HG03280 (cell line): ENCODE measurements around the gene LZTS3.
"Not testable (repeated sequence)": the region's sequence is repeated elsewhere in the genome, so short reads cannot be mapped to it uniquely, and the experiment has no call there.

Source experiments
- ATAC-seq: cut with Tn5 transposase; IDR thresholded peaks from one replicate; pipeline ENCODE4 v1.9.1; 2021; ENCODE audit warnings: mild to moderate bottlenecking, moderate library complexity; ENCODE audit not compliant: unreplicated experiment

Gene LZTS3

GRCh38 chr20:3168829-3169590 lies 4.3 kb downstream of the LZTS3 start:
- no peak for ATAC-seq

- no peak for ATAC-seq
These were observed 5.1 kb downstream of the LZTS3 start for GRCh38 chr20:3168079-3168828.

DNA sequence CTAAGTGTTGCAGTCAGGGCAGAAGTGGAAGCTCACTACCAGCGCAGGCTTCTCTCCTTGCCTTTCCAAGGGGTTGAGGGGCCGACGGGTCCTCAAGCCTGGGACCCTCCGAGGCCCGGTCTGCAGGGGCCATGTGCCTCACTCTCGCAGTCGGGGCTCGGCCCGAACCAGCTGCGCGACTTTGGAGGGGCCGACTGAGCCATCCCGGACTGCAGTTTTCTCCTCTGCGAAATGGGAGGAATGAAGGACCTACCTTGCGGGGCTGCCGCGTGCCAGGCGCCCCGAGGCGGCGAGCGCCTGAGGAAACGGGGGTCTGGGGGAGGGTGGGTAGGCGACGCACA lies 5.6 kb downstream of the LZTS3 start:
- ATAC-seq, result no peak

DNA sequence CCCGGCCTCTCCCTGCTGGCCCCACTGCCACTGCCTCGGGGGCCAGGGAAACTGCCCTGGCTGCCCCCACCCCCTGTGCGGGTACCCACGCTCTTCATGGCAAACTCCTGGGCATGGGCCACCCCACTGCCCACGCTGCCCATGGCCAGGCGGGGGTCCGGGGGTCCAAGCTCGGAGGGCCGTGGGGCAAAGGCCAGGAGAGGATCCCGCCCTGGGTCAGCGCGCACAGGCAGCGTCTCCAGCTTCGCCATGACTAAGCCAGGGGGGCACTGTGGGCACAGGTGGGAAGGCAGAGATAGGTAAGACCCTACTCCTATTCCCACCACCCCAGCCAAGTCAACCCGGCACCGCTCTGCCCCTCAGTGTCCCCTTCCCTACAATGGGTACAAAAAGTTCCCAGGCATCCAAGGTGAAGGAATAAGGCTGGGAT lies 6.4 kb downstream of the LZTS3 start:
- no peak for ATAC-seq

DNA sequence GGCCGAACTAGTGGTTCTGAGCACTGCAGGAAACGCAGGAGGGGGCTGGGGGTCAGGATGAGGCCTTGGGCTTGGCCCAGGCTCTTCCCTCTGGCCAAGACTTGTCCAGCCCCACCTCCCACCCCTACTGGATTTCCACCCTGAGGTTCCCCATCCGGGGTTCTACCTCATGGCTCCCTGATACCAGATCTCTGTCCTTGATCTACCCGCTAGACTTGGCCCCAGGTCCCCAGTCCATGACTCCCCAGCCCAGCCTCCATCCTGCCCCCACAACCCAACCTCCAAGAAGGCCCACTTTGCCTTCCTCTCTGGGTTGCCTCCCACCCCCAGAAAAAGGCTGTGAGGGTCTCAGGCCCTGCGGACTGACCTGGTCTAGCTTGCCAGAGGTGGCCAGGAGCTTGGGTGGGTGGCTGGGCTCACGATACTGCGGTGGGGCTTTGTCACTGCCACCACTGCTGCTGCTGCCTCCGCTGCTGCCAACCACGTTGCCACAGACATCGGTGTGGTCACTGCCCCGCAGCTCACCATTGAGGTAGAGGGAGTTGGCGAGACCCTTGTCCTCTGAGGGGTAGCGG lies 6.9 kb downstream of the LZTS3 start:
- ATAC-seq, result no peak

DNA sequence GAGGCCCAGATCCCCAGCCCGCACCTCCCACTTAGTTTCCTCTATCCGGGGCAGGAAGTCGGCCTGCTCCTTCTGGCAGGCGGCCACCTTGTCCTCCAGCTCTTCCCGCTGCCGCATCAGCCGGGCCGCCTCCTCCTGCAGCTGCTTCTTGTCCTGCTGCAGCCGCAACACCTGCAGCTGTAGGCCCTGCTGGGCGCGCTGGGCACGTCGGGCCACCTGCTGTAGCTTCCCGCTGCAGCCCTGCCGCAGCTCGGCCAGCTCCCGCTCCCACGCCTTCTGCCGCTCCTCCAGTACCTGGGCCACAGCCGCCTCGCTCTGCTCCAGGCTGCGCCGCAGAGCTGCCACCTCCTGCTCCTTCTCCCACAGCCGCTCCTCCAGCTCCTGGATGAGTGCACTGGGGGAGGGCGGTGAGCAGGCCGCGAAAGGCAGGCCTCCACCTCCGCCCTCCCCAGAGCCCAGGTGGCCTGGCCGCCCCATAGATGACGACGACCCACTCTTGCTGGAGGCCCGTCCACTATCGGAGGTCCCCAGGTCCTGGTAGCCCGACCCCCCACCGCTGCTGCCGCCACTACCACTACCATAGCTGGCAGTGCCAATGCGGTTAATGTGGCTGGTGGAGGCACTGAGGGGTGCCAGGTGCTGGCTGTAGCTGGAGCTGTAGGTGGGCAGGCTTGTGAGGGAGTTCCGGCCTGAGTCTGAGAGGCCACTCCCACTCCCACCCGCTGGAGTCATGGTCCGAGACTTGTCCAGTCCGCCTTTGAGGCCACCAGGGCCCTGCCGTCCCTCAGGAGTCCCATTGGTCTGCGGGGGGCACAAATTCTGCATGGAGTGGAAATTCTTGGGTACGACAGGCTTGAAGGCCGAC lies 7.6 kb downstream of the LZTS3 start:
- no peak for ATAC-seq

DNA sequence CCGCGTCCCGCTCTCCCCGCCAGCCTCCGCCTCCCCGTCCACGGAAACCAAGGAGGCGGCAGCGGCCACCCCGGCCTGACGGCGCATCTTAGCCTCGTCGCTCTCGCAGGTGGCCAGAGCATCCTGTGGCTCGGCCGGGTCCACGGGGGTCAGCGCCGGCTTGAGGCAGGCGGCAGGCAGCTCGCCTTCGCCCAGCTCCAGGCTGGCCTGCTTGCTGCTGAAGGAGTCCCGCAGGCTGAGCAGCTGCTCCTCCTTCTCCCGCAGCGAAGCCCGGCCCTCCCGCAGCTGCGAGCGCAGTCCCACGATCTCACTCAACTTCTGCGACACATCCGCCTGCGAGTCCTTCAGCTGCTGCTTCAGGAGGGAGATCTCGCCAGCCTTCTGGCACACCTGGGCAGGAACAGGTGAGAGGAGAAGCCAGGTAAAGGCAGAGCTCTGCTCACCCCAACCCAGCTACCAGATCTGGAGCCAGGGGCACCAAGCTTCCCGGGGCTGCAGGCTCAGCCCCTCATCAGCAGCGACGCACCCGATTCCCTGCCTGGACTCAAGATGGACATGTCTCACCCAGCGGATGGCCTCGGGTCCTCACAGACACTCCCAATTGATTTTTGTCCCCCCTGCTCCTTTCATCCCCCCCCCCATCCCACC lies 8.5 kb downstream of the LZTS3 start:
- no peak for ATAC-seq

DNA sequence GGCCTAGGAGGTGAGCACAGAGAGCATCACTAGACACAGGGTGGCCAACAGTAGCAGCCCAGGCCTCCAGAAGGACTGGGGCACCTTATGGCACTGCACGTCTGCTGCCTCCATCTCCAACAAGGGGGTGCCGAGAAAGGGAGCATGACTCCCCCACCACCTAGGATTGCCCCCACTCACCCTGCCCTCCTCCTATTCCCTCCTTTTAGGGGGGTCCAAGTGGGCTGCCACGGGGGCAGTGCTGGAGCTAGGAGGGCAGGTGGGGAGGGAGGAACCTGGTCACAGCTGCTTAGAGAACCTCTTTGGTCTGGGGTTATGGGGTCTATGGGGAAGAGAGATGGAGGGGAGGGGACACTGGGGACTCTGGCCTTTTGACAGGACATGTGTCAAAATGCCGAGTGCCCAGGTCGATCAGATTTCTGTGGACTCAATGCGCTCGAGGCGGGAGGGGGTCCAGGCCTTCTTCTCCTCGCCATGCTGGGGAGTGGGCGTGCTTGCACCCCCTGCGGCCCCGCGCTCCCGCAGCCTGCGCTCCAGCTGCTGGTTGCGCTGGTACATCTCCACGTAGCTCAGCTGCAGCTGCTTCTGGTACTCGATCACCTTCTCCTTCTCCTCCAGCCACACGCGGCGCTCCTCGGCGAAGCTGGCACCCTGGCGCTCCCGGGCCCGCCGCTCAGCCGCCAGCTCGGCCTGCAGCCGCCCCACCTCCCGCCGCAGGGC lies 9.1 kb downstream of the LZTS3 start:
- ATAC-seq, result no peak

DNA sequence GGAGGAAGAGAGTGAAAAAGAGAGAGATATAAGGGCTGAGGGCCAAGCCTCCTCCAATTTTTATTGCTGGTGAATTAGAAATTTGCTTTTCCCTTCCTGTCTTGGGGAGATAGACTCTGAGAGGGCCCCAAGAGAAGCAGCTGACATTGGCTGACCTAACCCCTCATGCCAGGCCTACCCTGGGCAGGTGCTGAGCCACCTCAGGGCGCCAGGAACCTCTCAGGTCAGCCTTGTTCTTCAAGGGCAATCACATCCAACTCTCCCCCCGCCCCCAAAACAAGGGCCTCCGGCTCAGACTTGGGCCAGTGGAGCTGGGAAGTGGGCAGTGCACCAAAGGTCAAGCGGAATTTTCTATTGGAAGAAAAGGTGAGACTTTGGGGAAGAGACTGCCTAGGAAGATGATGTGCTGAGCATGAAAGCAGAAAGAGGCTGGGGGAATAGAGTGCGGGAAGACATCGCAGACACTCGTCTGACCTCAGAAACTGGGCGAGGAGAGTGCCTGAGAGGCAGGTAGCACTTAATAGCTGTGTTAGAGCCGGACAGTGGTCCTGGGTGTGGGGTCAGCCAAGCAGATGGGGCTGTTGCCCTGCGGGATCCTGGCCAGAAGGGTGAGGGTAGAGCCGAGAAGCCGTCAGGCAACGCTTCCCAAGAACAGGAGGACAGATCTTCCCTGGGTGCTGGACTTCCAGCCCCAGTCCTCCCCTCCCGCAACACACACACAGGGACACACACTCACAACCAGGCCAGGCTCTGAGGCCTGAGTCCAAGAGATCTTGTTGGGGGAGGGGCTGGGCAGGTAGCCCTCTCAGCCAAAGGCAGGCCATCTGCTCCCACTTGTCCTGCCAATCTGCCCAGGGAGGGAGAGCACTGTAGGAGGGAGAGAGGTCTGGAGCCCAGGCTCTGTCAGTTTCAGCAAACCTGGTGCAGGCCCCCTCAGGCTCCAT lies 10.0 kb downstream of the LZTS3 start:
- no peak for ATAC-seq

GRCh38 chr20:3162080-3162611 lies 11.2 kb downstream of the LZTS3 start:
- no peak for ATAC-seq

DNA sequence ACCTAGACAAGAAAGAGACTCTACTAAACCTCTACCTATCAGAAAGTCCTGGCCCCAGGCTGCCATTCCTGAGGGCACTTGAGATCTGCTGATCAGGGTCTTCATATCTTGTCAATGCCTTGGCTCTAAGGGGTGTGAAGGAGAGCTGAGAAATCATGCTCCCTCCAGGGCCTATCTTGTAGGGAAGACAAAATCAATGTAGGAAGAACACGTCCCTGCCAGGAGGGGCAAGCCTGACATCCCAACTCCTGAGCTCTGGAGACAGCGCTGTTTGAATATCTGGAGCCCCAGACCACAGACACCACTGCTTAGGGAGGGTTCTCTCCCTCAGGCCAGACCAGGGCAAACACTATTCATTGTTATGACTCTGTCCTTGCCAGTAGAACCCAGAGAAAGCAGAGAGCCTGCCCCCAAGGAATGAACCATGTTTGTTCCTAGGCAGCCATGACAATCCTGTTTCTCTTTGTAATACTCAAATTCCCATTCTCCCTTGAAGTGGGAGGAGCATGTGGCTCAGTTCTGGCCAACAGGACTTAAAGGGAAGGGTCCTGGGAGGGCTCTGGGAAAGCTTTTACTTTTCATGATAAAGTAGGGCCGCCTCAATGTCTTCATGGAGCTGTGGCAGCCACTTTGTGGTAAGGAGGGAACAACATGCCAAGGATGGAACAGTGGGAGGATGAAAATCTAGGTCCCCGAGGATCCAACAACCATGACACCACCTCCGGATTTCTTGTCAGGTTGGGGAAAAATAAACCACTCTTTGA lies 11.9 kb downstream of the LZTS3 start:
- no peak for ATAC-seq

DNA sequence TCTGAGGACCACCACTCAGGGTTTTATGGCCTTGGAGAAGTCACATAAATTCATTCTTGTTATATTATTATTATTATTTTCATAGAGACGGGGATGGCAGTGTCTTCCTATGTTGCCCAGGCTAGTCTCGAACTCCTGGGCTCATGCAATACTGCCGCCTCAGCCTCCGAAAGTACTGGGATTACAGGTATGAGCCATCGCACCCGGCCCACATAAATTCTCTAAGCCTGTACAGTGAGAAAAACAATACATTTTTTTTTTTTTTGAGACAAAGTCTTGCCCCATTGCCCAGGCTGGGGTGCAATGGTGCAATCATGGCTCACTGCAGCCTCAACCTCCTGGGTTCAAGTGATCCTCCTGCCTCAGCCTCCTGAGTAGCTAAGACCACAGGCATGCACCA lies 12.9 kb downstream of the LZTS3 start:
- ATAC-seq, result no peak

- no peak for ATAC-seq
These were observed 14.3 kb downstream of the LZTS3 start for GRCh38 chr20:3158968-3159431.

DNA sequence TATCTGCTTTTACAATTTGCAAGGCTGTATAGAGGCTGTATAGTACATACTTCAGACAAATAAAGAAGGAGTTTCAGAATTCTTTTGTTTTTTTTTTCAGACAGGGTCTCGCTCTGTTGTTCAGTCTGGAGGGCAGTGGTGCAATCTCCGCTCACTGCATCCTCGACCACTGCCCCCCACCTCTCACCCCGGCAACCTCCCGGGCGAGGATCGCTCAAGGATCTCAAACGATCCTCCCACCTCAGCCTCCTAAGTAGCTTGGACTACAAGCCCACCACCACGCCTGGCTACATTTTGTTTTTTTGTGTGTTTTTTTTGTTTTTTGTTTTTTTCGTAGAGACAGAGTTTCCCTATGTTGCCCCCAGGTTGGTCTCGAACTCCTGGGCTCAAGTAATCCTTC lies 15.5 kb downstream of the LZTS3 start:
- ATAC-seq, result no peak

- ATAC-seq, result peak; percentile 42
These were observed 16.3 kb downstream of the LZTS3 start for GRCh38 chr20:3156811-3157619.

GRCh38 chr20:3152057-3152644 lies 21.2 kb downstream of the LZTS3 start:
- not testable (repeated sequence) for ATAC-seq

- no peak for ATAC-seq
These were observed 22.4 kb downstream of the LZTS3 start for GRCh38 chr20:3150908-3151307.
